COR-L47 (cell line): ENCODE results near the gene CAMK2D.

Source experiments
- DNase-seq: peaks from one replicate; lab custom pipeline; 2025; lab: John Stamatoyannopoulos, UW

CAMK2D gene

GRCh38 chr4:113762186-113763028, 869 bp upstream of the CAMK2D start:
- DNase-seq, result peak; percentile 99

- DNase-seq, result peak; percentile 45
Observed at GRCh38 chr4:113760795-113761619, 531 bp downstream of the CAMK2D start.

GRCh38 chr4:113760094-113760794, 1.3 kb downstream of the CAMK2D start:
- peak; percentile 31 for DNase-seq

- DNase-seq, result no peak
Observed at GRCh38 chr4:113759696-113760093, 1.8 kb downstream of the CAMK2D start.

GRCh38 chr4:113758372-113758771, 3.2 kb downstream of the CAMK2D start:
- DNase-seq, result no peak

GRCh38 chr4:113757486-113757885, 4.1 kb downstream of the CAMK2D start:
- DNase-seq, result no peak

GRCh38 chr4:113756005-113756410, 5.5 kb downstream of the CAMK2D start:
- DNase-seq, result no peak

GRCh38 chr4:113750734-113751133, 10.8 kb downstream of the CAMK2D start:
- DNase-seq, result no peak

GRCh38 chr4:113750296-113750695, 11.2 kb downstream of the CAMK2D start:
- no peak for DNase-seq

GRCh38 chr4:113749178-113749577, 12.4 kb downstream of the CAMK2D start:
- no peak for DNase-seq

- no peak for DNase-seq
Observed at GRCh38 chr4:113747949-113748348, 13.6 kb downstream of the CAMK2D start.

GRCh38 chr4:113745711-113746110, 15.8 kb downstream of the CAMK2D start:
- DNase-seq, result no peak

GRCh38 chr4:113744667-113745240, 16.8 kb downstream of the CAMK2D start:
- no peak for DNase-seq

- DNase-seq, result no peak
Observed at GRCh38 chr4:113743690-113744089, 17.8 kb downstream of the CAMK2D start.

- DNase-seq, result no peak
Observed at GRCh38 chr4:113742643-113743042, 18.9 kb downstream of the CAMK2D start.

GRCh38 chr4:113741956-113742355, 19.6 kb downstream of the CAMK2D start:
- DNase-seq, result no peak

- DNase-seq, result no peak
Observed at GRCh38 chr4:113740857-113741379, 20.6 kb downstream of the CAMK2D start.

GRCh38 chr4:113739197-113739596, 22.3 kb downstream of the CAMK2D start:
- no peak for DNase-seq

GRCh38 chr4:113738251-113738650, 23.3 kb downstream of the CAMK2D start:
- DNase-seq, result no peak

- no peak for DNase-seq
Observed at GRCh38 chr4:113733685-113734084, 27.9 kb downstream of the CAMK2D start.

GRCh38 chr4:113732967-113733527, 28.5 kb downstream of the CAMK2D start:
- DNase-seq, result no peak
